Lower leg skin (tissue), 4 donors: ENCODE measurements around the gene ABHD12. TPM values are rescaled to one million over a fixed set of nuclear protein-coding genes. Genes with fewer than 3 reads are reported as not detected.

Experiments
- DNase-seq, 2 donors: peaks; one replicate each; pipeline ENCODE4 v3.0.0-alpha.2; 2019; ENCODE audit warnings: low spot score in 2 of 2
- H3K4me3 ChIP-seq: fragments of 200-600 bp; sonication (generic); 2 replicates; pipeline ENCODE4 v1.5.1; 2017; ENCODE audit warnings: mild to moderate bottlenecking, low read depth; ENCODE audit not compliant: poor library complexity, severe bottlenecking
- CTCF ChIP-seq, 3 donors: fragments of 450-650 bp; IDR thresholded peaks; one replicate each; pipeline ENCODE4 v1.5.1; 2016; ENCODE audit warnings: antibody characterized with exemption in 3 of 3, mild to moderate bottlenecking in 3 of 3, moderate library complexity in 2 of 3
- POLR2A ChIP-seq, 2 donors: fragments of 450-650 bp; IDR thresholded peaks; one replicate each; pipeline ENCODE4 v1.6.1; 2016 to 2017; ENCODE audit warnings: antibody characterized with exemption in 2 of 2, mild to moderate bottlenecking in 1 of 2, moderate library complexity in 1 of 2
- WGBS, 2 donors: methylation state at CpG; one replicate each; pipeline ENCODE4 v1.1.5; 2018; 5-methylcytosine and 5-hydroxymethylcytosine counted together
- intact Hi-C: fragments of 100-400 bp; cut with DNase I; formaldehyde crosslinking; loops from one replicate; pipeline ENCODE4 v1.15.0; 2023; ENCODE audit warnings: low total_unique reads
- total RNA-seq, 4 donors: library from RNA; depleted of rRNA; stranded (reverse); fragments of >200 nt; gene quantifications; one replicate each; pipeline ENCODE4 v1.1.0, GENCODE V29; 2016

Gene ABHD12
- 100 to 1,000 TPM in 2 of 4 donors, 10 to 100 TPM in 2; 51.7 to 121 (median 103) TPM for total RNA-seq

GRCh38 chr20:25390538-25391528 is at the start of gene ABHD12:
Gene ABHD12 (minus strand): TSS chr20:25390835. CDS start chr20:25390703, 132 bp downstream.
- 1% methylated on average over 29 to 45 of the region's 91 CpGs for WGBS, 2 donors
- no peak for TF ChIP-seq POLR2A (IDR thresholded peaks at IDR 0.05)
- no peak for TF ChIP-seq CTCF (IDR thresholded peaks at IDR 0.05)
- intact Hi-C loops: loop anchor here (10.0 kb wide), 2 partner anchors 86 to 396 kb away; partner anchors contain the start of gene APMAP
- H3K4me3 ChIP-seq: peak within 1 kb of the TSS; percentile 75
- DNase-seq: peak; percentile 95 to 99

GRCh38 chr20:25439328-25439727 is 48.7 kb upstream of the ABHD12 start:
- no peak for DNase-seq
- no peak overlapping the region for H3K4me3 ChIP-seq
- intact Hi-C loops: no loop called here
- TF ChIP-seq POLR2A (IDR thresholded peaks at IDR 0.05): no peak
- no peak for TF ChIP-seq CTCF (IDR thresholded peaks at IDR 0.05)
- WGBS, 2 donors: 83 to 90% methylated on average over 3 of the region's 3 CpGs

- 40 to 50% methylated on average over 4 of the region's 4 CpGs for WGBS, 2 donors
- DNase-seq: no peak
- no peak for TF ChIP-seq POLR2A (IDR thresholded peaks at IDR 0.05)
- H3K4me3 ChIP-seq: no peak overlapping the region
- intact Hi-C loops: no loop called here
Observed at GRCh38 chr20:25437153-25437581, 46.5 kb upstream of the ABHD12 start.

GRCh38 chr20:25424536-25424935 is 33.9 kb upstream of the ABHD12 start:
- 93 to 96% methylated on average over 3 of the region's 3 CpGs for WGBS, 2 donors
- no peak overlapping the region for H3K4me3 ChIP-seq
- DNase-seq: no peak
- intact Hi-C loops: no loop called here
- TF ChIP-seq CTCF (IDR thresholded peaks at IDR 0.05): no peak
- TF ChIP-seq POLR2A (IDR thresholded peaks at IDR 0.05): no peak

GRCh38 chr20:25422032-25422431 is 31.4 kb upstream of the ABHD12 start:
- no peak overlapping the region for H3K4me3 ChIP-seq
- WGBS, 2 donors: 86 to 88% methylated on average over 4 of the region's 4 CpGs
- no peak for TF ChIP-seq CTCF (IDR thresholded peaks at IDR 0.05)
- TF ChIP-seq POLR2A (IDR thresholded peaks at IDR 0.05): no peak
- intact Hi-C loops: no loop called here
- DNase-seq: no peak

- no peak for DNase-seq
- H3K4me3 ChIP-seq: no peak overlapping the region
- intact Hi-C loops: no loop called here
- TF ChIP-seq POLR2A (IDR thresholded peaks at IDR 0.05) (no peak), CTCF (IDR thresholded peaks at IDR 0.05) (no peak)
Observed at GRCh38 chr20:25421102-25421501, 30.5 kb upstream of the ABHD12 start.
